Stimulated activated naive CD8-positive, alpha-beta T cell treated with anti-CD3 and anti-CD28 coated beads, Interleukin-15, Interleukin-2, amounts not matched to agents 100 U/mL and 50 U/mL, for 24 hours (primary cell): ENCODE data around the gene ATE1.
"Not testable (repeated sequence)": the region's sequence is repeated elsewhere in the genome, so short reads cannot be mapped to it uniquely, and the experiment has no call there.

Experiments used
- ATAC-seq: fragments of 150-1000 bp; cut with Tn5 transposase; one replicate; pipeline ENCODE4 v1.10.0; 2021
- DNase-seq: peaks from one replicate; pipeline ENCODE4 v3.0.0; 2021

ATE1 gene

DNA sequence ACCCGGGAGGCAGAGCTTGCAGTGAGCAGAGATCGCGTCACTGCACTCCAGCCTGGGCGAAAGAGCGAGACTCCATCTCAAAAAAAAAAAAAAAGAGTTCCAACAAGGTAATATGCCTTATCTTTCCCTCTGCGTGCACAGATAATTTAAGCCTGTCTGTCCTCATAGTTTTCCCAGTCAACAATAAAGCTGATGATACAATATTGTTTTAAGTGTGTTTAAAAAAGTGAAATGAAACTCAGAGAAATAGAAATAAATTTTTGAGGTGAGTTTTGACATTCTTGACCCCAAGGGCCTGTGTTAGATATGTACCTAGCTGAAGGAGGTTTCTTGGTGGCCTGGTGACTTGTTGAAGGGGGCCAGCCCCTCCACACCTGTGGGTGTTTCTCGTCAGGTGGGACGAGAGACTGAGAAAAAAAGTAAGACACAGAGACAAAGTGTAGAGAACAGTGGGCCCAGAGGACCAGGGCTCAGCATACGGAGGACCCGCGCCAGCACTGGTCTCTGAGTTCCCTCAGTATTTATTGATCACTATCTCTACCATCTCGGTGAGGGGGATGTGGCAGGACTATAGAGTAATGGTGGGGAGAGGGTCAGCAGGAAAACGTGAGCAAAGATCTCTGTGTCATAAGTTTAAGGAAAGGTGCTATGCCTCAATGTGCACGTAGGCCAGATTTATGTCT, 1.9 kb upstream of the ATE1 start:
- ATAC-seq, DNase-seq: not testable (repeated sequence)

DNA sequence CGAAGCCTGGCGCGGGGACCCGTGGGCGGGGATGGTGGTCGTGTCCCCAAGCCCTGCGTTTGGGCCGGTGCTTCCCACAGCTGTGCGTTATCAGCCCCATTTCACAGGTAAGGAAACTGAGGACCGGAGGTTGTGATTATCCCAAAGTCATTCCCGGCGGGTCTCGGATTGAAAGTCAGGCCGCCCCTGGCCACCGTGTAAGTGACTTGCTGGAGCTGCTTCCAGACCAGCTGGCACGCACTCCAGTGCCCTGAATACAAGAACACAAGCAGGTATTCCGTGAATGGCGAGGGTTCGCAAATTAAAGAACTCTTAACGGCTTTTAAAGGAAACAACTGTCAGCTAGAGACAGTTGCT, 675 bp upstream of the ATE1 start:
- DNase-seq (no peak), ATAC-seq (no peak)

DNA sequence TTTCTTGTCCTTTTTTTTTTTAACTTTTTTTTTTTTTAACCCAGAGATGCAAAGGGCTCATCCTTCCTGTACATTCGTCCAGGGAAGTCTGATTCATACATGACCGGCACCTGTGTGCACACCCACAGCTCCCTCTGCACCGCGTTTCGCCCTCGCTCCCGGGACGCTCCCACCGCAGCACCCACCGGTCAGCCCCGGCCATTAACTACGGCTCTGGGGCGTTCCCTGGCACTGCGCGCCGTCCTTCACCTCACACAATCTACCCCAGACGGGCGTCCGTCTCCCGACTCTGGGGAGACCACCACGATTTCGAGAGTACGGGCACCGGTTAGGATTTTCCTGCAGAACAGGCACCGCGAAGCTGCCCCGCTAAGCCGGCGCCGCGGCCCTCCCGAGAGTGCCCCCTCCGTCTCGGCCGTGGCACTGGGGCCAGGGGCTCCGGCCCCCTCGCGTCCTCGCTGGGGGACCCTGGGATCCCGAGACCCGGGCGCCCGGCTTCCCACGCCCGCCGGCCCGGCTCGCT, 452 bp downstream of the ATE1 start:
- DNase-seq = peak; percentile 56
- ATAC-seq = peak; percentile 55

DNA sequence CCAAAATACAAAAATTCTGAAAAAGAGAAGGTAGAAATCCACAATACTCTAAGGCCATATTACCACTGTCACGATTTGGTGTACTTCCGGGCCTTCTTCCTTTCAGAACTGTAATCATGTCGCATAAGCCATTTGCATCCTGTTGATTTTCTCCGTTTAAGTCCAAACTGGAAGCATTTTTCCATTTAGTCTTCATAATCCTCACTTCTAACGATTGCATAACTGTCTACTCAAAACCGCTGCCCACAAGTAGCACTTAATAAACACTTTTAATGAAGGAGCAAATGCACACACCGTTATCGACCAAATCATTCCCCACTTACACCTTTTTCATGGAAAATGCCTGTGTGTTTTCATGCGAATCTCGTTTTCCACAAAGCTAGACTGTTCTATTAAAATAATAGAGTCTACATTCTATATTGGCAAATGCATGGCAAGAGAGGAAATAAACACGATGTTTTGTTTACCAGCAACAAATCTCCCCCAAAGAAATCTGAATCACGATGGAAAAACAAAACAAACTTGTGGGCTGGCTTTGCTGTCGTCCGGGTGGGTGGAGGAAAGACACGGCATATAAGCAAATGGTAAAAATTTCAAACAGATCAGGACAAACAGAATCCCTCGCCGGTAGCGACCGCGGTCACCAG, 1.0 kb downstream of the ATE1 start:
- DNase-seq = no peak
- no peak for ATAC-seq

DNA sequence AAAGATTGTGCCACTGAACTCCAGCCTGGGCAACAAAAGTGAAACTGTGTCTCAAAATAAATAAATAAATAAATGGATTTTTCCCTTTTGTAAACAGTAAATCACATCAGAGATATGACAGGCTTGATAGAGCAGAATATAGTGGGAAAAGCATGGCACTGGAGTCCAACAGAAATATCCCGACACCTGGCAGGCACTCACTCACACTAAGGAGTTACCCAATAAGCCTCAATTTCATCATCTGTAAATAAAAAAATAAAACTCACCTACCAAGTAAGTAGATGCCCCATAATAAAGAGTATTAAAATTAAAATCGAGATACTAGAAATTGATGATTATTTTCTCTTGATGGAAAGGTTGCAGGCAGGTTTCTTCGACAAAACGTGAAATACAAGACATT, 1.7 kb downstream of the ATE1 start:
- DNase-seq (no peak), ATAC-seq (no peak)

DNA sequence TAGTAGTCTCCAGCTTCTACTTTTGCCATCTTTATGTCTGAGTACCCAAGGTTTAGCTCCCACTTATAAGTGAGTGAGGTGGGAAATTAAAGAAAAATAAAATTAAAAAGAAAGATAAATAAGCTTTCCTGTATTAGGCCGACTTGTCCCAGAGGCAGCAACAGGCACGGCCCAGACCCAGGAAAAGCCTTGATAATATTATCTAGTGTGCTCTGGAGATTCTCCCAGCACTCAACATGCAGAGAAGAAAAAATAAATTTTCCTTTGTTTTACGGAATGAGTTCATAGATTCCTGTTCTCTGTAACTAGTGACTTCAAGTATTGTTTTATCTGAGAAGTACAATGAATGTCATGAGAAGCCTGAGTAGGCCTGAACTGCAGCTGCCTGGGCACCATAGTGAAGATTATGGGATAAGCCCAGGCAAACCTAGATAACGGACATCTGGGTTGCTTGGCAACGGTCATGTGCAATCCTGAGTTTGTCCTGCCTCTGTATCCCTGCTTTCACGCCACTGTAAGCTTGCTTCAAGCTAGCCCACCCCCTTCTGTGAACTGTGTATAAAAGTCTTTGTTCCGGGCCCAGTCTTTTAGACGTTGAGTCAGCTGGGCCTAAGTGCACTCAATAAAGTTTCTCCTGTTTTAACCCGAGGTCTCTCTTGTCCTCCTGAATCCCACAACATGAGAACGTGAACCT, 6.4 kb downstream of the ATE1 start:
- DNase-seq = no peak
- ATAC-seq = no peak

DNA sequence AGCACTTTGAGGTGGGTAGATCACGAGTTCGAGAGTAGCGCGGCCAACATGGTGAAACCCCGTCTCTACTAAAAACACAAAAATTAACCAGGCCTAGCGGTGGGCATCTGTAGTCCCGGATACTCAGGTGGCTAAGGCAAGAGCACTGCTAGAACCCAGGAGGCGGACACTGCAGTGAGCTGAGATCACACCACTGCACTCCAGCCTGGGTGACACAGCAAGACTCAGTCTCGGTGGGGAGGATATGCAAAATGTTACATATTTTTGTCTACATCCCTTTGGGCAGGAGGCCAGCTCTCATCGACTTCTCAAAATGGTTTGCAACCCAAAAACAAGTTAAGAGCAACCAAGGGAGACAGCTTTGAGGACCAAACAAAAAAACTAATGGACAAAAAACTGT, 8.2 kb downstream of the ATE1 start:
- DNase-seq (no peak), ATAC-seq (no peak)

DNA sequence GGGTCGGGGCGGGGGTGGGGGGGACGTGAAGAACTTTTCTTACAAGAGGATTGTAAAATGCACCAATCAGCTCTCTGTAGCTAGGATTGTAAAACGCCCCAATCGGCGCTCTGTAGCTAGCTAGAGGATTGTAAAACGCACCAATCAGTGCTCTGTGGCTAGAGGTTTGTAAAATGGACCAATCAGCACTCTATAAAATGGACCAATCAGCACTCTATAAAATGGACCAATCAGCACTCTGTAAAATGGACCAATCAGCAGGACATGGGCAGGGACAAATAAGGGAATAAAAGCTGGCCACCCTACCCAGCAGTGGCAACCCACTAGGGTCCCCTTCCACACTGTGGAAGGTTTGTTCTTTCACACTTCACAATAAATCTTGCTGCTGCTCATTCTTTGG, 9.0 kb downstream of the ATE1 start:
- not testable (repeated sequence) for DNase-seq, ATAC-seq

DNA sequence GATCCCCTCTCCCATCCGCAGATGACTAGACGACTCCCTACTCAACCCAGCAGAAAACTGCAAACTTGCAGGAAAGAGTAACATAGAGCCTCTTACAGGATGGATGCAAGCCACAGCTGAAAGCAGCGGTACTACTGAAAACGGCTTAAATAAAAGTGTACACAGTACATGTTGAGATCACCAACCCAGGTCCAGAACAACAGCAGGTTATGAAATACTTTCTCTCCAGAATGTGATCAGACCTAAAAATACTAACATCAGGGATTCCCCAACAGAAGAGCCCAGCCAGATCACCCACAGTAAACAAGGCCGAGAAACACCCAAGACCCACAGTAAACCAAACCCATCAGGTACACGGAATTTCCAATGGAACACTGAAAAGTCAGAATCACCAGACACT, 13.2 kb downstream of the ATE1 start:
- no peak for ATAC-seq
- DNase-seq = no peak

DNA sequence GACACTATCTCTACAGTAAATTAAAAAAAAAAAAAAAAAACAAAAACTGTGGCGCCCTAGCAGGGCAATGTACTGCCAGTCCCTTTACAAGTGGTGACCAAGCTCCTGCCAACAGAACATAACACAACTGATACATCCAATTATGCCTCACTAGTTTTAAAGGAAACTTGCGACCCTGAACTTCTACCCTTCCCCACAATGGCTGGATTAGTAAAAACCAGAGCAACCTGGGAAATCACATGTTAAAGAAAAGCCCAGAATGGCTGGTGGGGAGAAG, 16.5 kb downstream of the ATE1 start:
- ATAC-seq = no peak

DNA sequence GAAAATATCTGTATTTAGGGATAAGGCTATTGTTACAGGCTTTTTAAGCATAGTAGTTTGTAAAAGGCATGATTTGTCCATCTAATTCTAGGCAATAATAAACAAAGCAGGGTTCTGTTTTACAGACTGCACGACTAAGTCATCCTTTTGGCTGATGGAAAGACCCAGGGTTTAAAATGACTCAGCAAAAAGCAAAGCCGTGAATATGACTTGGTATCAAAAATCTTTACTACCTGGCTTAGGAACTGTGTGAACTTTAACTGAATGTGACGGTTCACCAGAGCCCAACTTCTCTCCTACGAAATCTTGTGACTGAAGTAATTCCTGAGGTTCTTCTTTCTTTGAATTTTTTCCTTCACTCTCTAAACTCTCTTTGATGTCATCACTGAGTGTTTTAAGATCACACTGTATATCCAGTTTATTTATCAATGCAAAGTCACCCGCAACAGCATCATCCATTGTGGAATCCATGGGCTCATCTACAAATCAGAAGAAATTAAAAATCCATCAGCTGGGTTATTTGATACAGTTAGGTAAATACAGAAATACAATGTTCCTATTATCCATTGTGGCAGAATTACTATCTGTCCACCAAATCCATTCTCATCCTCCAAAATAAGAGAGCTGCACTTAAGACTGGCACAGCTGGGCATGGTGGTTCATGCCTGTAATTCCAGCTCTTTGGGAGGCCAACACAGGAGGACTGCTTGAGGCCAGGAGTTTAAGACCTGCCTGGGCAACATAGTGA, 17.0 kb downstream of the ATE1 start:
- DNase-seq (no peak), ATAC-seq (no peak)

More for the DNA sequence above, 16.5 kb downstream of the ATE1 start:
- no peak for DNase-seq

DNA sequence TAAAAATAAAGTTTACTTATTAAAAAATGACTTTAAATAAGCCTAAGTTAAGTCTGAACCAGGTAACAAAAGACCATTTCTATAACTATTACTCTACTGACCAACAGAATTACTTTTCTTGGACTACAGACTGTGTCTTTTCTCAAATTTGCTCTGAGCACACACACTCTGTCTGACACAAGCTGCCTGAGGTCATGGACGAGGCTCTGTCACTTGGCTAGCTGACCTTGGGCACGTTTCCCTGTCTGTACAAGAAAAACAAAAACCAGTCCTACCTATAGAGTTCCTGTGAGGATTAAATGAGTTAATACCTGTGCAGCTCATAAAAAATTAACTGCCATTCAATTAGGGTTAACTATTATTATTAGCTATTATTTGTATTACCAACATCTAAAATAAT, 22.9 kb downstream of the ATE1 start:
- DNase-seq (no peak), ATAC-seq (no peak)

DNA sequence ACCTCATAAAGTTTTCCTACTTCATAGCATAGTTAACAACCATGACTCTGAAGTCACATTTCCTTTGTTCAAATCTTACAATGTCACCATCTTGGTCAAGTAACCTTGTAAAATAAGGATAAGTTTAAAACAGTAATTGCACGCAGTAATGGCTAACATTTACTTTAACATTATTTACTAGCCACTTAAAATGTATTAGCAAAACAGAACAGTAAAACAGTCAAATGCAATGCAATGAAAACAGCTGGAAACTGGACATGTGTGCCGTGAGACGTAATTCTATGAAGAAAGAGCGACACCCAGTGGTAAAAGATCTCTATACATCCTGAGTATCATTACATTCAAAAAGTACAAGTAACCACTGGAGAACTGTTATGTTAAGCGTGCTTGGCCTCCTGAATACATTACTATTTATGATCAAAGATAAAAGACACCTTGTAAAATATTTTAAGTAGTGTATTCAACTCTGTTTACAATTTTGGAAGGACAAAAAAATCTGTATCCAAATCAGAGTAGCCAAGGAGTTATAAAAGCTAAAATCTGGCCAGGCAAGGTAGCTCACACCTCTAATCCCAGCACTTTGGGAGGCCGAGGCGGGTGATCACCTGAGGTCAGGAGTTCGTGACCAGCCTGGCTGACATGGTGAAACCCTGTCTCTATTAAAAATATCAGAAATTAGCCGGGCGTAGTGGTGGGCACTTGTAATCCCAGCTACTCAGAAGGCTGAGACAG, 27.2 kb downstream of the ATE1 start:
- no peak for ATAC-seq
- no peak for DNase-seq

DNA sequence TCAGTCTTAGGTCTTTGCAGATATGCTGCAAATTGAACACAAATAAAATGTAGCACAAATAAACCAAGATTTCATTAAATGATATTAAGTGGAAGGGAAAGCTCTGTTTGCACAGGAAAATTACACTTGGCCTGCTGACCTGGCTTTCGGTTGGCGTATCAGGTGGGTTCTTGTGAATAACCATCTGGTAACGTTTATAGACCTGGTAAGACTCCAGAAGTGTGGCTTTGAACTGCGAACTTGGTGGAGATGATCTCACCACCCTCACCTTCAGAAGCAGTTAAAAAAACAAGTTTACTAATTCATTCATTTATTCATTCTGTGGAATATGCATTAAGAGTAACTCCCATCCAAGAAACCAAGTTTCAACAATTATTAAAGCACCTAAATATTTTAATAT, 28.1 kb downstream of the ATE1 start:
- DNase-seq (no peak), ATAC-seq (no peak)

DNA sequence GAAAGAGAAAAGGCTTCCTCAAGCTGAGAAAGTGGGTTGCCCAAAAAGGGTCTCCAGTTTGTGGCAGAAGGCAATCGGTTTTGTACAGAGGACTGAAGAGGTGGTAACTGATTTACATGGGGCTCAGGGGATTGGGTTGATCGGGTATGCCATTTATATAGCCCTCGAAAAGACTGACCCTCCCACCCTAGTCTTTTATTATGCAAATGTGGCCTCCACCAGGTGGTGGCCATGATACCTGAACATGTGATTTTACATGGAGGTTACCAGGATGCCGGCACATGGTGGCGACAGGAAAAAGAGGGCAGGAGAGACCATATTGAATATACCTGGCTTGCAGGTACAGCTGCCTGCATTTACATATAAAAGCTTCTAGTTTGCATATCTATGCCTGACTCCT, 36.7 kb downstream of the ATE1 start:
- DNase-seq = no peak
- no peak for ATAC-seq

DNA sequence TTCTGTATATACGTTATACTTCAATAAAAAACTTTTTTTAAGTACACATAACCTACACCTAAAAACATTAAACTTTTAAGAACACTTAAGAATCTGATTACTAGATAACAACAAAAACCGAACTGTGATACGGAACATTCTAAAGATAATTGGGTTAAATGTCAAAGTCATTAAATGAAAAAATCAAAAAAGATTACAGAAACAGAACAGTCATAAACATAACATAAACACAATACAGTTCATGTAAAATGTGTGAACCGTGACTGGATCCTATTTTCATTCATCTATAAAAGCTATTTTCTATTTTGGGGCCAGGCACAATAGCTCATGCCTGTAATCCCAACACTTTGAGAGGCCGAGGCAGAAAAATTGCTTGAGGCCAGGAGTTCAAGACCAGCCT, 38.6 kb downstream of the ATE1 start:
- ATAC-seq (no peak), DNase-seq (no peak)

DNA sequence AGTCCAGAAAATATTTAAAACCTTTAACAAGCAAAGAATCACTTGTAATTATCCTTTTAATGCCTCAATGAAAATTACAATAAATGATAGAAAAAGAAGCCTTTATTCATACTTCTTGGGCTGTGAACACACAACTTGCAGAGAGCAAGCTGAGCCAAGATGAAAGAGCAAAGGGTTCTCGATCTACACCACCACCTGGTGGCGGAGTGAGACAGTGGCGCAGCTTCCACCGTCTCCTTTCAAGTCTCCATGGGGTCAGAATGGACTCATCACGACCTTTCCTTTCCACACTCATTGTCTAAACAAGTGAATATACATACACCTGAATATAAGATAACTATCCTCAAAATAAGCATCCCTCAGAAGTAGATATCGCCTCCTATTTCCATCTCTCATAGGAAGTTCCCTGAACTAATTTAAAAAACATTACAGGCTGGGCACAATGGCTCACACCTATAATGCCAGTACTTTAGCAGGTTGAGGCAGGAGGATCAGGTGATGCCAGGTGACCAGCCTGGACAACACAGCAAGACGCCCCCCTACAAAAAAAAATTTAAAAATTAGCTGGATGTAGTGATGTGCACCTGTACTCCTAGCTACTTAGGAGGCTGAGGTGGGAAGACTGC, 40.7 kb downstream of the ATE1 start:
- peak; percentile 53 for DNase-seq
- ATAC-seq = peak; percentile 69

DNA sequence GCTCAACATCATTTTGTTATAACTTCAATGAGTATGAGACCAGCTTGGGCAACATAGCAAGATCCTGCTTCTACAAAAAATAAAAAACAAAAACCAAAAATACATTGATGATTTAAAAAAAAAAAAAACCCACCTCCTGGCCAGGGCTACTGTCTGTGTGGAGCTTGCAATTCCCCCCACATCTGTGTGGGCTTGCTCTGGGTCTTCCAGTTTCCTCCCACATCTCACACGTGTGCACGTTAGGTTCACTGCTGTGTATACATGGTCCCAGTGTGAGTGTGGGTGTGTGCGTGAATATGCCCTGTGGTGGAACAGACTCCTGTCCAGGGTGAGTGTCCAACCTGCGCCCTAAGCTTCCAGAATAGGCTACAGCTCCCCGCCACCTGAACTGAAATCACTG, 41.6 kb downstream of the ATE1 start:
- DNase-seq (no peak), ATAC-seq (no peak)

DNA sequence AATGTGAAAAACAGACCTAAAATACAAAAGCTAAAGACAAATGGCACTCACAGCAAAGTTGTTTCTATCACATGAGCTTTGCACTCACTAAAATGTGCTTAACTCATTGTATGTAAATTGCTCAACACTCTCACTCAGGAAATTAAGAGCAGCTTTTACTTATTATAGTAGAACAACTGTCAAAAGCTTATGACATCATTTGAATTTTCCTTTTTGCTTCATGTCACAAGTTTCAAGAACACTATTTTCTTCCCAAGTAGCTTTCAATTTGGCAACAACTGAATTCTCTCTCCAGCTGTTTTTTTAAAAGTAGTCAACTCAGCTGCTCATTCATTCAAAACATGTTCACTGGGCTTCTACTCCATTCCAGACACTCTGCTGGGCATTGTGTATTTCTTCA, 46.9 kb downstream of the ATE1 start:
- ATAC-seq (no peak), DNase-seq (no peak)

DNA sequence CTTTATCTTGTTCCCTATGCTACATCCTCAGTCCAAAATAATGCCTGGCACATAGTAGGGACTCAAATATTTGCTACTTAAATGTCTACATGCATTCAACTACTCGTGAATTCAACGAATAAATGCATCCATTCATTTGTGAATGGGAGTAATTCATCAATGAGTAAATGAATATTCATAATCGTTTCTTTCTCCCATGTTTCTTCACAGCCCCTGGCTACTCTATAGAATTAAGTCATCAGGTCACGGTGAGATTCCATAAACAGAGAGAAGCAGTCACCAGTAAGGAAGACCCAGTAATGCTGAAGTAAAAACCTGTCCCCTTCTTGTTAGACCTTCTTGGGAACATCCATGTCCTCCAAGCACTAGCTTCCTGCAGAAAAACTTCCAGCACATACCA, 48.4 kb downstream of the ATE1 start:
- ATAC-seq = no peak
- DNase-seq = no peak

DNA sequence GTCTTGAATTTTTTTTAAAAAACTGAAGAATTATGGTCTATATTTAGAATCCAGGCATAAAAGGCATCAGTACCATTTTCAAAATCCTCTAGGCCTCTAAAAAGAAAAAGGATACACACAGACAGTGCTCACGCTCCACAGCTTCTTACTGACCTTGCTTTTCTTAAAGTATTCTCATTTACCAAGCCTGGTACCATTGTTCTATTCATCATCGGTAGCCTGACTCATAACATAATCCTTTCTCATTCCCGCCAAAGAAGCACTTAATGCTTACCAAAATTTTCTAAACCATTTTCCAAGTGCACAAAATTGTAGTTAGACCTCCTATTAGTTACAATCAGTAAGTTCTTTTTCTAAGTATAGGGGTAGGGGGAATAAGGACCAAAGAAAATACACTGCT, 54.6 kb downstream of the ATE1 start:
- ATAC-seq (no peak), DNase-seq (no peak)

DNA sequence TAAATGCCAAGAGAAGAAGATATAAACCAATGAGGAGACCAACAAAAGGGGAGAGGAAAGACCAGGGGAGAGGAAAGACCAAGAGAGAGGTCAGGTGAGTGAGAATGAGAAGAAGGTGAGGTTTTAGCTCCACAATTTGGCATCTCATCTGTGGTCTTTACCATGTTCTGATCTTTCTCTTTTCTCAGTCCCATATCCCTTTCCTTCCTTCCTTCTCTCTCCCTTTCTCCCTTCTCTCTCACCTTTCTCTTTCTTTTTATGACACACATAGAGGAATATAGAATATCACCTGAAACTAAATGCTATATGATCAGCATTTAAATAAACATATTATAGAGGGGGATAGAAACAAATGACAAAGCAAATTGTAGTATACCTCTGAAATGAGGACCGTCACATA, 57.4 kb downstream of the ATE1 start:
- ATAC-seq (no peak), DNase-seq (no peak)
